Neural cell (in vitro differentiated cells): ENCODE data around the gene ELP1.

Source experiments
- EP300 ChIP-seq: fragments of 450-650 bp; conservative IDR thresholded peaks from 2 replicates; pipeline ENCODE4 v1.6.1; 2014; ENCODE audit warnings: antibody characterized with exemption, mild to moderate bottlenecking, moderate library complexity; ENCODE audit not compliant: poor library complexity, severe bottlenecking
- EZH2 ChIP-seq: fragments of 200-600, 300-800 bp; shearing (Covaris generic), sonication (generic); IDR thresholded peaks from 2 replicates; pipeline ENCODE4 v1.6.1; 2014; ENCODE audit warnings: antibody characterized with exemption, low read length, borderline replicate concordance, mild to moderate bottlenecking; ENCODE audit not compliant: insufficient read depth, poor library complexity, severe bottlenecking
- MXI1 ChIP-seq: fragments of 450-650 bp; conservative IDR thresholded peaks from 2 replicates; pipeline ENCODE4 v1.6.1; 2014; ENCODE audit warnings: antibody characterized with exemption, mild to moderate bottlenecking; ENCODE audit not compliant: poor library complexity, severe bottlenecking
- POLR2AphosphoS5 ChIP-seq: IDR thresholded peaks from 2 replicates; pipeline ENCODE4 v1.6.1; 2012
- RAD21 ChIP-seq: fragments of 450-650 bp; conservative IDR thresholded peaks from 2 replicates; pipeline ENCODE4 v1.6.1; 2014; ENCODE audit warnings: antibody characterized with exemption, mild to moderate bottlenecking, moderate library complexity
- REST ChIP-seq: IDR thresholded peaks from 2 replicates; pipeline ENCODE4 v1.6.1; 2012; ENCODE audit warnings: borderline replicate concordance
- TAF1 ChIP-seq: IDR thresholded peaks from 2 replicates; pipeline ENCODE4 v1.6.1; 2012; ENCODE audit warnings: low read depth
- TF ChIP-seq, protein P1 (sequence below): fragments of 450-650 bp; IDR thresholded peaks from 2 replicates; pipeline ENCODE4 v1.5.1; 2014; ENCODE audit warnings: antibody characterized with exemption, mild to moderate bottlenecking, moderate library complexity; ENCODE audit not compliant: poor library complexity, severe bottlenecking

- TF ChIP-seq POLR2AphosphoS5 (no peak), RAD21 (no peak), TAF1 (no peak), EZH2 (no peak), EP300 (no peak), REST (no peak), MXI1 (no peak)
- TF ChIP-seq, protein P1, sequence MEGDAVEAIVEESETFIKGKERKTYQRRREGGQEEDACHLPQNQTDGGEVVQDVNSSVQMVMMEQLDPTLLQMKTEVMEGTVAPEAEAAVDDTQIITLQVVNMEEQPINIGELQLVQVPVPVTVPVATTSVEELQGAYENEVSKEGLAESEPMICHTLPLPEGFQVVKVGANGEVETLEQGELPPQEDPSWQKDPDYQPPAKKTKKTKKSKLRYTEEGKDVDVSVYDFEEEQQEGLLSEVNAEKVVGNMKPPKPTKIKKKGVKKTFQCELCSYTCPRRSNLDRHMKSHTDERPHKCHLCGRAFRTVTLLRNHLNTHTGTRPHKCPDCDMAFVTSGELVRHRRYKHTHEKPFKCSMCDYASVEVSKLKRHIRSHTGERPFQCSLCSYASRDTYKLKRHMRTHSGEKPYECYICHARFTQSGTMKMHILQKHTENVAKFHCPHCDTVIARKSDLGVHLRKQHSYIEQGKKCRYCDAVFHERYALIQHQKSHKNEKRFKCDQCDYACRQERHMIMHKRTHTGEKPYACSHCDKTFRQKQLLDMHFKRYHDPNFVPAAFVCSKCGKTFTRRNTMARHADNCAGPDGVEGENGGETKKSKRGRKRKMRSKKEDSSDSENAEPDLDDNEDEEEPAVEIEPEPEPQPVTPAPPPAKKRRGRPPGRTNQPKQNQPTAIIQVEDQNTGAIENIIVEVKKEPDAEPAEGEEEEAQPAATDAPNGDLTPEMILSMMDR: no peak
Measured at GRCh38 chr9:108855529-108855886, 78.4 kb downstream of the ELP1 start.
